HEK293T (cell line): ENCODE data around the gene ANTXR1.

Experiments
- CTCF ChIA-PET: fragments of 350-600 bp; formaldehyde crosslinking; extraction: SDS; loops from one replicate; lab custom pipeline; 2021; ENCODE audit warnings: antibody characterized with exemption, inconsistent platforms; lab: Yijun Ruan, JAX
- POLR2A ChIA-PET: fragments of 350-600 bp; formaldehyde crosslinking; extraction: SDS; loops from one replicate; lab custom pipeline; 2020; ENCODE audit warnings: antibody characterized with exemption, inconsistent platforms; lab: Yijun Ruan, JAX
- DNase-seq: peaks from one replicate; pipeline ENCODE4 v3.0.0; 2012; ENCODE audit warnings: mixed read lengths; ENCODE audit errors: extremely low spot score
- ARNT ChIP-seq: fragments of 450-650 bp; IDR thresholded peaks from 2 replicates; pipeline ENCODE4 v1.6.1; 2017; ENCODE audit warnings: mild to moderate bottlenecking
- BHLHE40 ChIP-seq: fragments of 450-650 bp; IDR thresholded peaks from 2 replicates; pipeline ENCODE4 v1.6.1; 2016; ENCODE audit warnings: mild to moderate bottlenecking, moderate library complexity, borderline replicate concordance
- CTBP1 ChIP-seq: fragments of 450-650 bp; IDR thresholded peaks from 2 replicates; pipeline ENCODE4 v1.6.1; 2016; ENCODE audit warnings: borderline replicate concordance
- ELF4 ChIP-seq: fragments of 450-650 bp; IDR thresholded peaks from 2 replicates; pipeline ENCODE4 v1.6.1; 2017; ENCODE audit warnings: antibody characterized with exemption
- FOXA1 ChIP-seq: fragments of 450-650 bp; IDR thresholded peaks from 2 replicates; pipeline ENCODE4 v1.6.1; 2016; ENCODE audit warnings: mild to moderate bottlenecking
- FOXK2 ChIP-seq: fragments of 450-650 bp; IDR thresholded peaks from 2 replicates; pipeline ENCODE4 v1.6.1; 2016; ENCODE audit warnings: mild to moderate bottlenecking
- FOXM1 ChIP-seq: fragments of 450-650 bp; IDR thresholded peaks from 2 replicates; pipeline ENCODE4 v1.6.1; 2017; ENCODE audit warnings: mild to moderate bottlenecking, borderline replicate concordance
- HDGF ChIP-seq: fragments of 450-650 bp; IDR thresholded peaks from 2 replicates; pipeline ENCODE4 v1.6.1; 2017; ENCODE audit warnings: antibody characterized with exemption, borderline replicate concordance
- L3MBTL2 ChIP-seq: fragments of 450-650 bp; conservative IDR thresholded peaks from 2 replicates; pipeline ENCODE4 v1.6.1; 2016; ENCODE audit warnings: mild to moderate bottlenecking
- LEF1 ChIP-seq: fragments of 450-650 bp; IDR thresholded peaks from 2 replicates; pipeline ENCODE4 v1.6.1; 2017; ENCODE audit warnings: mild to moderate bottlenecking, borderline replicate concordance
- NFRKB ChIP-seq: fragments of 450-650 bp; IDR thresholded peaks from 2 replicates; pipeline ENCODE4 v1.6.1; 2016; ENCODE audit warnings: mild to moderate bottlenecking, moderate library complexity
- SP1 ChIP-seq: fragments of 450-650 bp; IDR thresholded peaks from 2 replicates; pipeline ENCODE4 v1.6.1; 2017
- SUZ12 ChIP-seq: fragments of 450-650 bp; IDR thresholded peaks from 2 replicates; pipeline ENCODE4 v1.6.1; 2016; ENCODE audit warnings: mild to moderate bottlenecking
- TARDBP ChIP-seq: fragments of 450-650 bp; IDR thresholded peaks from 2 replicates; pipeline ENCODE4 v1.6.1; 2016
- ZNF384 ChIP-seq: fragments of 450-650 bp; IDR thresholded peaks from 2 replicates; pipeline ENCODE4 v1.6.1; 2016
- TF ChIP-seq, protein P1 (sequence below): fragments of 450-650 bp; IDR thresholded peaks from 2 replicates; pipeline ENCODE4 v1.6.1; 2016

Gene ANTXR1

DNA sequence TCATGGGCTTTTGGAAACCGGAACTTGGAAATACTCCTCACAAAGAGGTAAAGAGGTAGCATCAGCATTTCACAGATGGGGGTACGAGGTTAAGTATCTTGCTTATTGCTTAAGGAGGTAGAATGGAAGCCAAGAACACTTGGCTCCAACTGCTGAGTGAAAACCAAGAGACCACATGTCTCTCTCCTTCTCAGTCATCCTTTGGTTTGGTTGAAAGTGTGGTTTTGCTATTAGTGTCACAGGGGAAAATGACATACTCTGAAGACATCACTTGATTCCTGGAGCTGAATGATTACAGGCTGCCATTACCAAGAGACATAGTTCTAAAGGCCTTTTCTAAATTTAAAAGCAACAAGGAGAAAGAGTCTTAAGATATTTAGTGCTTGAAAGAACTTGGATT, 41.5 kb downstream of the ANTXR1 start:
- ChIA-PET CTCF (no interaction called here), POLR2A (no interaction called here)
- no peak for DNase-seq
- TF ChIP-seq BHLHE40 = no peak
- no peak for TF ChIP-seq ZNF384
- no peak for TF ChIP-seq NFRKB
- no peak for TF ChIP-seq FOXM1
- TF ChIP-seq CTBP1 = no peak
- TF ChIP-seq ELF4 = no peak
- TF ChIP-seq, protein P1, sequence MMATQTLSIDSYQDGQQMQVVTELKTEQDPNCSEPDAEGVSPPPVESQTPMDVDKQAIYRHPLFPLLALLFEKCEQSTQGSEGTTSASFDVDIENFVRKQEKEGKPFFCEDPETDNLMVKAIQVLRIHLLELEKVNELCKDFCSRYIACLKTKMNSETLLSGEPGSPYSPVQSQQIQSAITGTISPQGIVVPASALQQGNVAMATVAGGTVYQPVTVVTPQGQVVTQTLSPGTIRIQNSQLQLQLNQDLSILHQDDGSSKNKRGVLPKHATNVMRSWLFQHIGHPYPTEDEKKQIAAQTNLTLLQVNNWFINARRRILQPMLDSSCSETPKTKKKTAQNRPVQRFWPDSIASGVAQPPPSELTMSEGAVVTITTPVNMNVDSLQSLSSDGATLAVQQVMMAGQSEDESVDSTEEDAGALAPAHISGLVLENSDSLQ = no peak
- TF ChIP-seq TARDBP = no peak
- TF ChIP-seq HDGF = no peak
- TF ChIP-seq ARNT = no peak
- no peak for TF ChIP-seq FOXA1
- no peak for TF ChIP-seq FOXK2
- TF ChIP-seq LEF1 = no peak
- no peak for TF ChIP-seq L3MBTL2
- TF ChIP-seq SP1 = no peak
- no peak for TF ChIP-seq SUZ12

DNA sequence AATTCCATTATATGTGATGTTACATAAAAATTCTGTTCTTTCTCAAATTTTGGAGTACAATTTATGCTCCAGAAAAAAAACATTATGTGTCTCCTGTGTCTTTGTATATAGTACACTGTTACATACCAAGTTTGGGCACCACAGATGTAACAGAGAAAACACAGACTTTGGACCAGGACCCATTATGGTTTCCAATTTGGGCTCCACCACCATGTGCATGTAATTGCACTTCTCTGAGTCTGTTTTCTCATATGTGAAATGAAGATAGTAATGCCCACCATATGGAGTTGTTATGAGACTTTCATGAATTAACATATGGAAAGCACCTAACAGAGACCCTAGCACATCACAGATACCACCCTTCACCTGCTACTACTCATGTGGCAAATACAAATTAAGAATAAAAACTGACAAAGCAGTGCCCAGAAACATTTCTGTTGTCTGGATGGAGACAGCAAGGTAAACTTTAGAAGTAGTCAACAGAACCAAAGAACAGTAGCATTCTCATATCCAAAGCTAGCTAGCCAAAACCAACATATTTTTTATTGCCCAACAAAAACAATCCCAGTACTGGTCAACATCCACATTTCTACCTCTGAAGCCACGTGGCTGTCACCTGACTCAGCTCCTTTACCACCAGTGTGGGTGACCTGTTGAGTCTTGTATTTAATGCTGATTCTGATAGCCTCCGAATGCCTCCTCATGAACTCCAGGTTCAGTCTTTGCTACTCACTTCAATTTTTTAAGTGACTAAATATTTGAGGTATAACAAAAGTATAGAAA, 42.9 kb downstream of the ANTXR1 start:
- CTCF ChIA-PET = no interaction called here
- DNase-seq = no peak
- POLR2A ChIA-PET = no interaction called here
- TF ChIP-seq HDGF (no peak), FOXM1 (no peak), ARNT (no peak)

DNA sequence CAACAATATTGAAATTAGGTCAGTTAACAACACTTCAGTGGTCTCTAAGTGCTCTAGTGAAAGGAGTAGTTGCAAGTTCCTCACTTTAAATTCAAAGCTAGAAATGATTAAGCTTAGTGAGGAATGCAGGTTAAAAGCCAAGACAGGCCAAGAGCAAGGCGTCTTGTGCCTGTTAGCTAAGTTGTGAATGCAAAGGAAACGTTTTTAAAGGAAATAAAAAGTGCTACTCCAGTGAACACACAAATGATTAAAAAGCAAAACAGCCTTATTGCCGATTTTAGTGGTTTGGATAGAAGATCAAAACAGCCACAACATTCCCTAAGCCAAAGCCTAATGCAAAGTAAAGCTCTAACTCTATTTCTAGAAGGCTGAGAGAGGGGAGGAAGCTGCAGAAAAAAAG, 44.7 kb downstream of the ANTXR1 start:
- ChIA-PET POLR2A (no interaction called here), CTCF (no interaction called here)
- no peak for TF ChIP-seq SUZ12
- no peak for TF ChIP-seq BHLHE40
- TF ChIP-seq CTBP1 = no peak
- TF ChIP-seq, protein P1 = no peak
- TF ChIP-seq FOXA1 = no peak
- TF ChIP-seq HDGF = no peak
- no peak for TF ChIP-seq NFRKB
- TF ChIP-seq L3MBTL2 = no peak
- TF ChIP-seq FOXK2 = no peak
- TF ChIP-seq ARNT = no peak
- no peak for TF ChIP-seq LEF1
- no peak for TF ChIP-seq TARDBP
- no peak for TF ChIP-seq SP1
- TF ChIP-seq ZNF384 = no peak
- no peak for TF ChIP-seq ELF4
- TF ChIP-seq FOXM1 = no peak
- DNase-seq = no peak

DNA sequence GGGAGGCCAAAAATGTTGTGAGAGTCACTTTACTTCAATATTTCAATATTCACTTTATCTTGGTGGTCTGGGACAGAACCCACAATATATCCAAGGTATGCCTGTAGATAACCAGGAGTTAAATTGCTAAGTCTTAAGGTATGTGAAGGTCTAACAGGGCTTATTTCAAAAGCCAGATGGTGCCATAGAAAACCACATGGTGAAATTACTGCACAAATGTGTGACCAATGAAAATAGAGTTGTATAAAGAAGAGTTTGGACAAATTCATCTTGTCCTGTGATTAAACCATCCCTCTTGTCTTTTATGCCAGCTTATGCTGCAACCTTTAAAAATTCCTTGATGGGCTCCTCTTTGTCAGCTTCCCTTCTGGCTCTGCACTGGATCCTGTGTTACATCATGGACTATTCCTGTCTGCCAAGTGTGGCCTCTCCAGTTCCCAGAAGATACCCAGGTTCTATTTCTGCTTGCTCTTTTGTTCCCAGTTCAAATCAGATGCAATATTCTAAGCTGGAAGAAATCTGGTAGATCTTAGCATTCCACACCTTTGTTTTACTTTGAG, 46.8 kb downstream of the ANTXR1 start:
- CTCF ChIA-PET = no interaction called here

DNA sequence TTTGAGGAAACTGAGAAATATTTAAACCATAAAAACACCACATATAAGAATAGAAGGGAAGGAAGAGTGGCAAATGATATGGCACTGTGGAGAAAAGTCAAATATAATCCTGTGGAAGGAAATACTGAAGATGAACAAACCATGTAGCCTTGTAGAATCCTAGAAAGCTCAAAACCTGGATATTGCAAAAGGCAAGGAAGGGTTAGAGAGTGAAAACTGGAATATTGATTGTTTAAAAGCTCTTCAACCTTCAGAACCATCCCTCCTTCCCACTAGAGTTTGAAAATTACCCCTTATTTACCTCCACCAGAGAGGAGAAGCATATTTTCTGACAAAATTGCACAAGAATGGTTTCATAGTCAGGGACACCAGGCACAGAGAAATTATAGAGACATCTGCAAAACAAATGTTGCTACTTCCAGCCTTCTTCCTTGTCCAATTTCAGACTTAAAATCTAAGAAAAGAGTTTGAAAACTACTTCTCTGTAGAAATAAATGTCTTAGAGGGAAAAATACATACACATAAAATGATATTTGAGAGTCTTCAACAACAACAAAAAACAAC, 48.0 kb downstream of the ANTXR1 start:
- ChIA-PET CTCF (no interaction called here), POLR2A (no interaction called here)
- no peak for DNase-seq
- TF ChIP-seq ARNT = no peak
- no peak for TF ChIP-seq SP1
- no peak for TF ChIP-seq FOXM1
- no peak for TF ChIP-seq CTBP1
- TF ChIP-seq FOXA1 = no peak
- TF ChIP-seq, protein P1 = no peak
- no peak for TF ChIP-seq TARDBP
- no peak for TF ChIP-seq BHLHE40
- no peak for TF ChIP-seq L3MBTL2
- TF ChIP-seq LEF1 = no peak
- TF ChIP-seq SUZ12 = no peak
- no peak for TF ChIP-seq FOXK2
- no peak for TF ChIP-seq NFRKB
- no peak for TF ChIP-seq ELF4
- TF ChIP-seq ZNF384 = no peak
- no peak for TF ChIP-seq HDGF

More for the DNA sequence above, 46.8 kb downstream of the ANTXR1 start:
- POLR2A ChIA-PET = no interaction called here
- DNase-seq = no peak
- TF ChIP-seq CTBP1 (no peak), FOXK2 (no peak), L3MBTL2 (no peak), ARNT (no peak), ELF4 (no peak), SP1 (no peak), TARDBP (no peak), ZNF384 (no peak)
- TF ChIP-seq, protein P1 = no peak
